Smooth muscle cell (in vitro differentiated cells): ENCODE data around the gene SNX8. TPM values are rescaled to one million over a fixed set of nuclear protein-coding genes. Genes with fewer than 3 reads are reported as not detected.
"Not testable (repeated sequence)": the region's sequence is repeated elsewhere in the genome, so short reads cannot be mapped to it uniquely, and the experiment has no call there.

ENCODE experiments used
- DNase-seq: peaks from one replicate; lab custom pipeline; 2025; ENCODE audit not compliant: unreplicated experiment; lab: John Stamatoyannopoulos, UW
- H2AFZ ChIP-seq: fragments of 200-600 bp; sonication (generic); 2 replicates; pipeline ENCODE4 v1.6.0; 2016; ENCODE audit warnings: antibody characterized with exemption, low read depth, mild to moderate bottlenecking
- H3F3A ChIP-seq: fragments of 200-600 bp; sonication (generic); 2 replicates; pipeline ENCODE4 v1.6.0; 2017; ENCODE audit warnings: antibody characterized with exemption, low read depth
- H3K27ac ChIP-seq: fragments of 200-600 bp; sonication (generic); 2 replicates; pipeline ENCODE4 v1.5.1; 2016; ENCODE audit warnings: low read depth, mild to moderate bottlenecking
- H3K27me3 ChIP-seq: fragments of 200-600 bp; sonication (generic); 2 replicates; pipeline ENCODE4 v1.6.1; 2016; ENCODE audit warnings: low read depth, mild to moderate bottlenecking
- H3K36me3 ChIP-seq: fragments of 200-600 bp; sonication (generic); 2 replicates; pipeline ENCODE4 v1.5.1; 2016; ENCODE audit warnings: low read depth
- H3K4me1 ChIP-seq: fragments of 200-600 bp; sonication (generic); 2 replicates; pipeline ENCODE4 v1.5.1; 2016; ENCODE audit warnings: low read depth
- H3K4me2 ChIP-seq: fragments of 200-600 bp; sonication (generic); 2 replicates; pipeline ENCODE4 v1.6.0; 2016; ENCODE audit warnings: mild to moderate bottlenecking
- H3K4me3 ChIP-seq: fragments of 200-600 bp; sonication (generic); 2 replicates; pipeline ENCODE4 v1.5.1; 2016; ENCODE audit warnings: mild to moderate bottlenecking
- H3K79me2 ChIP-seq: fragments of 200-600 bp; sonication (generic); 2 replicates; pipeline ENCODE4 v1.6.0; 2016; ENCODE audit warnings: low read depth, mild to moderate bottlenecking
- H3K9ac ChIP-seq: fragments of 200-600 bp; sonication (generic); 2 replicates; pipeline ENCODE4 v1.6.0; 2016; ENCODE audit warnings: low read depth
- H3K9me3 ChIP-seq: fragments of 200-600 bp; sonication (generic); replicated peaks from 2 replicates; pipeline ENCODE4 v1.5.1; 2016; ENCODE audit warnings: low read depth
- H4K20me1 ChIP-seq: fragments of 200-600 bp; sonication (generic); 2 replicates; pipeline ENCODE4 v1.6.0; 2016; ENCODE audit warnings: low read depth
- WGBS: methylation state at CpG from one replicate; pipeline ENCODE4 v1.1.7; 2016; ENCODE audit warnings: low lambda C conversion rate; 5-methylcytosine and 5-hydroxymethylcytosine counted together
- polyA plus RNA-seq: library from polyadenylated mRNA; unstranded; fragments of >200 nt; fragmentation: Nextera tagmentation; extraction: Ambion mirVana; gene quantifications from 2 replicates; pipeline ENCODE4 v1.2.1, GENCODE V29; 2016
- total RNA-seq: library from RNA; depleted of rRNA; stranded (reverse); fragments of >200 nt; gene quantifications from 2 replicates; pipeline ENCODE4 v1.2.3, GENCODE V29; 2014
- TF ChIP-seq, protein P1 (sequence below): fragments of 200-600 bp; sonication (generic); IDR thresholded peaks from 2 replicates; pipeline ENCODE4 v1.5.1; 2017; ENCODE audit warnings: borderline replicate concordance, mild to moderate bottlenecking, antibody characterized with exemption; ENCODE audit not compliant: insufficient read depth, poor library complexity, severe bottlenecking

Gene SNX8
- total and polyA plus RNA-seq, 2 experiments from 2014 or later, result 46.9 to 49.9 TPM

DNA sequence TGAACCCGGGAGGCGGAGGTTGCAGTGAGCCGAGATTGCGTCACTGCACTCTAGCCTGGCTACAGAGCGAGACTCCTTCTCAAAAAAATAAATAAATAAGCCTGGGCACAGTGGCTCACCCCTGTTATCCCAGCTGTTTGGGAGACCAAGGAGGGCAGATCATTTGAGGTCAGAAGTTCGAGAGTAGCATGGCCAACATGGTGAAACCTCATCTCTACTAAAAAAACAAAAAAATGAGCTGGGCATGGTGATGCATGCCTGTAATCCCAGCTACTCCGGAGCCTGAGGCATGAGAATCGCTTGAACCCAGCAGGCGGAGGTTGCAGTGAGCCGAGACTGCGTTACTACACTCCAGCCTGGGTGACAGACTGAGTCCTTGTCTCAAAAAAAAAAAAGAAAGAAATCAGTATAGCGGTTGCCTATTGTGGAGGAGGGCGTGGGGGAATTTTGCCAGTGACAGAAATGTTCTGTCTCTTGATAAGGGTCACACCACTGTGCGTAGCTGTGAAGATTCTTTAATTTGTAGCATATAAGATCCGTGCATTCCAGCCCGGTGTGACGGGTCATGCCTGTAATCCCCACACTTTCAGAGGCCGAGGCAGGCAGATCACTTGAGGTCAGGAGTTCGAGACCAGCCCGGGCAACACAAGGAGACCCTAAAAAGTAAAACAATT is 22.5 kb upstream of the SNX8 start:
- H3F3A ChIP-seq, result no peaks in the 10 kb centered on the region
- H3K36me3 ChIP-seq, result no peaks in the 10 kb centered on the region
- H3K9me3 ChIP-seq, result no peaks in the 10 kb centered on the region
- H3K4me3 ChIP-seq, result no peak overlapping the region
- H2AFZ ChIP-seq, result no peak overlapping the region
- no peak overlapping the region for H3K27ac ChIP-seq
- no peak overlapping the region for H3K9ac ChIP-seq
- no peaks in the 10 kb centered on the region for H3K4me1 ChIP-seq
- no peak overlapping the region for H3K4me2 ChIP-seq
- H3K27me3 ChIP-seq, result no peaks in the 10 kb centered on the region
- TF ChIP-seq, protein P1, sequence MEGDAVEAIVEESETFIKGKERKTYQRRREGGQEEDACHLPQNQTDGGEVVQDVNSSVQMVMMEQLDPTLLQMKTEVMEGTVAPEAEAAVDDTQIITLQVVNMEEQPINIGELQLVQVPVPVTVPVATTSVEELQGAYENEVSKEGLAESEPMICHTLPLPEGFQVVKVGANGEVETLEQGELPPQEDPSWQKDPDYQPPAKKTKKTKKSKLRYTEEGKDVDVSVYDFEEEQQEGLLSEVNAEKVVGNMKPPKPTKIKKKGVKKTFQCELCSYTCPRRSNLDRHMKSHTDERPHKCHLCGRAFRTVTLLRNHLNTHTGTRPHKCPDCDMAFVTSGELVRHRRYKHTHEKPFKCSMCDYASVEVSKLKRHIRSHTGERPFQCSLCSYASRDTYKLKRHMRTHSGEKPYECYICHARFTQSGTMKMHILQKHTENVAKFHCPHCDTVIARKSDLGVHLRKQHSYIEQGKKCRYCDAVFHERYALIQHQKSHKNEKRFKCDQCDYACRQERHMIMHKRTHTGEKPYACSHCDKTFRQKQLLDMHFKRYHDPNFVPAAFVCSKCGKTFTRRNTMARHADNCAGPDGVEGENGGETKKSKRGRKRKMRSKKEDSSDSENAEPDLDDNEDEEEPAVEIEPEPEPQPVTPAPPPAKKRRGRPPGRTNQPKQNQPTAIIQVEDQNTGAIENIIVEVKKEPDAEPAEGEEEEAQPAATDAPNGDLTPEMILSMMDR, result no peak
- H4K20me1 ChIP-seq, result no peaks in the 10 kb centered on the region
- WGBS, result 98% methylated on average over 20 of the region's 20 CpGs
- peaks cover 3% of the 10 kb centered on the region for H3K79me2 ChIP-seq
- DNase-seq, result no peak

DNA sequence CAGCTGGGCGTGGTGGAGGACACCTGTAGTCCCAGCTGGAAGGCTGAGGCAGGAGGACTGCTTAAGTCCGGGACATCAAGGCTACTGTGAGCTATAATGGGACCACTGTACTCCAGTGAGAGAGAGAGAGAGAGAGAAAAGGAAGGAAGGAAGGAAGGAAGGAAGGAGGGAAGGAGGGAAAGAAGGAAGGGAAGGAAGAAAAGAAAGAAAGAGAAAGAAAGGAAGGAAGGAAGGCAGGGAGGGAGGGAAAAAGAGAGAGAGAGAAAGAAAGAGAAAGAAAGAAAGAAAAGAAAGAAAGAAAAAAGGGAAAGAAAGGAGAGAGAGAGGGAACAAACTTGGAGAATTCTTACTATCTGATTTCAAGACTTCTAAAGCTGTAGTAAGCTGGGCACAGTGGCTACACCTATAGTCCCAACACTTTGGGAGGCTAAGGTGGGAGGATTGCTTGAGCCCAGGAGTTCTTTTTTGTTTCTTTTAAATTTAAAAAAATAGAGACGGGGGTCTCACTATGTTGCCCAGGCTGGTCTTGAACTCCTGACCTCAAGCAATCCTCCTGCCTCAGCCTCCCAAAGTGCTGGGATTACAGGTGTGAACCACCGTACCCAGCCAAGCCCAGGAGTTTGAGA is 18.5 kb upstream of the SNX8 start:
- H2AFZ ChIP-seq, H3K27ac ChIP-seq, H3K36me3 ChIP-seq, H3K9ac ChIP-seq, H3K79me2 ChIP-seq, H3K4me1 ChIP-seq, H4K20me1 ChIP-seq, H3K4me3 ChIP-seq, H3F3A ChIP-seq, H3K4me2 ChIP-seq, DNase-seq, H3K27me3 ChIP-seq, H3K9me3 ChIP-seq: not testable (repeated sequence)
- WGBS, result 94% methylated on average over 4 of the region's 4 CpGs

DNA sequence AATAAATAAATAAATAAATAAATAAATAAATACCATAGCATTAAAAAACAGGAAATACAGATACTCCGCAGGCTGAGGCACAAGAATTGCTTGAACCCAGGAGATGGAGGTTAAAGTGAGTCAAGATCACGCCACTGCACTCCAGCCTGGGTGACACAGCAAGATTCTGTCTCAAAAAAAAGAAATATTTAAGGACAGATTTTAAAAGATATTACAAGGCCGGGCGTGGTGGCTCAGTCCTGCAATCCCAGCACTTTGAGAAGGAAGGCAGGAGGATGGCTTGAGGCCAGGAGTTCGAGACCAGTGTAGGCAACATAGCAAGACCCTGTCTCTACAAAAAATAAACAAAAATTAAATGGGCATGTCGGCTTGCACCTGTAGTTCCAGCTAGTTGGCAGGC is 17.5 kb upstream of the SNX8 start:
- Histone ChIP-seq H4K20me1 (no peaks in the 10 kb centered on the region), H3K4me1 (no peaks in the 10 kb centered on the region), H3F3A (no peaks in the 10 kb centered on the region), H3K4me2 (no peak overlapping the region), H3K9me3 (no peaks in the 10 kb centered on the region), H2AFZ (no peak overlapping the region), H3K9ac (no peak overlapping the region), H3K36me3 (no peaks in the 10 kb centered on the region), H3K4me3 (no peak overlapping the region), H3K27me3 (no peaks in the 10 kb centered on the region), H3K79me2 (no peaks in the 10 kb centered on the region), H3K27ac (no peak overlapping the region)
- TF ChIP-seq, protein P1, result no peak
- DNase-seq, result no peak
- 98% methylated on average over 6 of the region's 6 CpGs for WGBS

DNA sequence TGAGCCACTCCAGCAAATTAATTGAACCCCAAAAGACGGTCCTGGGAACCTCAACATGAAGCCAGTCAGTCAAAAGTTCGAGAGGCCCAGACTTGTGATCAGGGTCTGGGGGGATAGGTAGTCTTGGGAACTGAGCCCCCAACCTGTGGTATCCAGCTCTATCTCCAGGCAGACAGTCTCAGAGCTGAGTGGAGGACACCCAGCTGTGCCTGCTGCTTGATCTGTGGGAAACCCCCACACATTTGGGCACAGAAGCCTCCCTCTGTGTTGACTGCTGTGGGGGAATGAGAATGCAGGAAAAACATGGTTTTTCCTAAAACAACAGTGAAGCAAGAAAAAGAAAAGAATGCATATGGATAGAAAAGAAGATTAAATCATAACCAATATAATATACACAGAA is 16.3 kb upstream of the SNX8 start:
- H3K79me2 ChIP-seq, result no peaks in the 10 kb centered on the region
- no peaks in the 10 kb centered on the region for H3K36me3 ChIP-seq
- no peak for DNase-seq
- H4K20me1 ChIP-seq, result no peaks in the 10 kb centered on the region
- TF ChIP-seq, protein P1, result no peak
- no peak overlapping the region for H3K4me2 ChIP-seq
- H3K27me3 ChIP-seq, result no peaks in the 10 kb centered on the region
- 95% methylated on average over 2 of the region's 2 CpGs for WGBS
- H3K27ac ChIP-seq, result no peak overlapping the region
- H3K4me3 ChIP-seq, result no peak overlapping the region
- H3K9me3 ChIP-seq, result no peaks in the 10 kb centered on the region
- no peak overlapping the region for H2AFZ ChIP-seq
- H3K9ac ChIP-seq, result no peak overlapping the region
- H3K4me1 ChIP-seq, result no peaks in the 10 kb centered on the region
- no peaks in the 10 kb centered on the region for H3F3A ChIP-seq
